HepG2 (cell line): Measurements from ENCODE around the gene HTRA2. TPM values are rescaled to one million over a fixed set of nuclear protein-coding genes. Genes with fewer than 3 reads are reported as not detected.
A peak's percentile ranks its signal among the peaks of the same experiment; 100 is the strongest.

Source experiments
- DR1 ChIP-seq: sonication (generic); formaldehyde crosslinking; IDR thresholded peaks from 2 replicates; pipeline ENCODE4 v1.8.0; 2021; ENCODE audit warnings: mild to moderate bottlenecking, missing genetic modification reagents, inconsistent platforms
- ELF1 ChIP-seq: sonication (generic); formaldehyde crosslinking; IDR thresholded peaks from 2 replicates; pipeline ENCODE4 v1.4.0; 2020; ENCODE audit warnings: missing genetic modification reagents
- HOXD1 ChIP-seq: sonication (generic); formaldehyde crosslinking; IDR thresholded peaks from 2 replicates; pipeline ENCODE4 v1.5.0; 2020; ENCODE audit warnings: missing genetic modification reagents
- ISL2 ChIP-seq: sonication (generic); formaldehyde crosslinking; IDR thresholded peaks from 2 replicates; pipeline ENCODE4 v1.5.0; 2020; ENCODE audit warnings: missing genetic modification reagents
- MZF1 ChIP-seq: sonication (generic); formaldehyde crosslinking; IDR thresholded peaks from 2 replicates; pipeline ENCODE4 v1.8.1; 2023; ENCODE audit warnings: mild to moderate bottlenecking, missing genetic modification reagents, borderline replicate concordance
- SETDB1 ChIP-seq: sonication (generic); formaldehyde crosslinking; IDR thresholded peaks from 2 replicates; pipeline ENCODE4 v1.5.1; 2020; ENCODE audit warnings: missing genetic modification reagents, mild to moderate bottlenecking, borderline replicate concordance
- SMAD1 ChIP-seq: sonication (generic); formaldehyde crosslinking; IDR thresholded peaks from 2 replicates; pipeline ENCODE4 v1.4.0; 2020; ENCODE audit warnings: missing genetic modification reagents, low read depth, mild to moderate bottlenecking, borderline replicate concordance
- SUZ12 ChIP-seq: fragments of 150-350 bp; IDR thresholded peaks from 2 replicates; pipeline ENCODE4 v1.6.1; 2014; ENCODE audit warnings: low read depth, low read length
- ZEB1 ChIP-seq: IDR thresholded peaks from 2 replicates; pipeline ENCODE4 v1.6.1; 2012; ENCODE audit warnings: mild to moderate bottlenecking, low read depth, inconsistent platforms; ENCODE audit not compliant: insufficient replicate concordance
- ZFY ChIP-seq: sonication (generic); formaldehyde crosslinking; IDR thresholded peaks from 2 replicates; pipeline ENCODE4 v1.4.0; 2020; ENCODE audit warnings: missing genetic modification reagents
- ZNF253 ChIP-seq: sonication (generic); formaldehyde crosslinking; IDR thresholded peaks from 2 replicates; pipeline ENCODE4 v1.8.0; 2022; ENCODE audit warnings: mild to moderate bottlenecking, missing genetic modification reagents, borderline replicate concordance
- ZNF3 ChIP-seq: IDR thresholded peaks from 2 replicates; pipeline ENCODE4 v1.7.0; 2017; ENCODE audit warnings: inconsistent platforms
- ZNF605 ChIP-seq: sonication (generic); formaldehyde crosslinking; IDR thresholded peaks from 2 replicates; pipeline ENCODE4 v1.8.0; 2022; ENCODE audit warnings: mild to moderate bottlenecking, missing genetic modification reagents
- ZNF616 ChIP-seq: sonication (generic); formaldehyde crosslinking; IDR thresholded peaks from 2 replicates; pipeline ENCODE4 v1.5.0; 2020; ENCODE audit warnings: low read depth, mild to moderate bottlenecking, missing genetic modification reagents
- ZNF720 ChIP-seq: sonication (generic); formaldehyde crosslinking; IDR thresholded peaks from 2 replicates; pipeline ENCODE4 v1.4.0; 2020; ENCODE audit warnings: missing genetic modification reagents
- ZNF75D ChIP-seq: sonication (generic); formaldehyde crosslinking; IDR thresholded peaks from 2 replicates; pipeline ENCODE4 v1.8.1; 2023; ENCODE audit warnings: missing genetic modification reagents, mild to moderate bottlenecking, borderline replicate concordance
- polyA plus RNA-seq, 8 experiments: library from polyadenylated mRNA; depleted of rRNA in 3 of 8; stranded (reverse) in 7 of 8; unstranded in 1 of 8; fragments of >200 nt; fragmentation: Illumina TruSeq in 4 of 8; extraction: Trizol in 4 of 8; gene quantifications; 2 replicates each; pipeline versions ENCODE4 v1.2.1 to v1.2.3, GENCODE V29; 2011 to 2016; ENCODE audit warnings: low read depth in 4 of 8, missing spikeins in 1 of 8, mixed read lengths in 1 of 8; ENCODE audit not compliant: insufficient read depth in 1 of 8
- total RNA-seq, 5 experiments: library from RNA; depleted of rRNA; stranded (reverse); fragments of >200 nt; fragmentation: Illumina TruSeq; extraction: Trizol; gene quantifications; 2 replicates each; pipeline ENCODE4 v1.2.3, GENCODE V29; 2016; ENCODE audit warnings: low read depth in 1 of 5
- TF ChIP-seq, protein P1 (sequence below): sonication (generic); formaldehyde crosslinking; IDR thresholded peaks from 2 replicates; pipeline ENCODE4 v1.8.0; 2022; ENCODE audit warnings: missing genetic modification reagents, mild to moderate bottlenecking, borderline replicate concordance
- TF ChIP-seq, protein P2 (sequence below): sonication (generic); formaldehyde crosslinking; IDR thresholded peaks from 2 replicates; pipeline ENCODE4 v1.4.0; 2020; ENCODE audit warnings: missing genetic modification reagents

Gene HTRA2
- total and polyA plus RNA-seq, 2 of the 13 experiments (the other 11 are each of a cell fraction or from before 2014, with no cell fraction given) = 47.7 to 50.3 TPM

DNA sequence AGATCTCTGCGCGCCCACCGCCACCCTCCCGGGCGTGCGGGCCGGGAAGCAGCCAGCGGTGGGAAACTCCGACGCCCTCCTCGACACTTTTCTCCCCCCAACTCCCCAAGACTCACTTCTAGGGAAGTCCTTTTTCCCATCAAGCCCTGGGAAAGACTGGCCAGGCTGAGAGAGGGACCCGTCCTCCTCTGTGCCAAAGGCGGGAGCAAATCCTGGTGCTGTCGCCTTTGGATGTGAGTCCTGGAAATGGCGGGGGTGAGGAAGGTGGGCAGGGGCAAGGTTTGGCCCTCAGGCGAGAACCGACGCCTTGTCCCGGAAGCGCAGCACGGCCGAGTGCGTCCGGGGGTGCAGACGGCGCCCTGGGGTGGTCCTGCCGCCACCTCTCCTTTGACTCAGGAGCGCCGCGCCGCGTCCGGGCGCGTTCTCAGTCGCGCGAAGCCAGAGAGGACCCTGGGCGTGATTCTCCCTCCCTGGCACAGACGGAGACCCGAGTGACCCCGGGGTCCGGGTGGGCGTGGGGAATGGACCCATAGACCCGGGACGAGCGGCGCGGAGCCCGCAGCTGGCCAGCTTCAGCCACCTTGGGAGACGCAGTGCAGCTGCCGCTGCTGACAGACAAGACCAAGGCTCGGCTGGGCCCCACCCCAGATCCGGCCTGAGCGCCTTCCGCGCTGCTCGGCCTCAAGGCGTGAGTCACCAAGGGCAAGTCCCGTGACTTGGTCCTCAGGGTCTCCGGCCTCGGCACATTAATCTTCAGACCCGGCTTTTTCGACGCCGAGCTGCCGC lies 26.8 kb upstream of the HTRA2 start (continued):
- TF ChIP-seq ZNF3 (CRISPR knock-in tag) (no peak), ZNF720 (CRISPR knock-in tag) (no peak), MZF1 (peak; percentile 88; the same call in 1 of the 2 replicates), SUZ12 (no peak), HOXD1 (CRISPR knock-in tag) (peak; percentile 69), ZNF75D (CRISPR knock-in tag) (no peak), DR1 (CRISPR knock-in tag) (0 out of 2 replicates have a peak, but pooled peaks have one; percentile 28), ZNF605 (peak; percentile 91), ELF1 (peak; percentile 86), SMAD1 (CRISPR knock-in tag) (no peak), ZNF616 (no peak), SETDB1 (CRISPR knock-in tag) (no peak), ZNF253 (CRISPR knock-in tag) (peak; percentile 18; the same call in 1 of the 2 replicates), ISL2 (CRISPR knock-in tag) (0 out of 2 replicates have a peak, but pooled peaks have one; percentile 54), ZFY (CRISPR knock-in tag) (peak; percentile 57), ZEB1 (no peak)
- TF ChIP-seq, protein P1, sequence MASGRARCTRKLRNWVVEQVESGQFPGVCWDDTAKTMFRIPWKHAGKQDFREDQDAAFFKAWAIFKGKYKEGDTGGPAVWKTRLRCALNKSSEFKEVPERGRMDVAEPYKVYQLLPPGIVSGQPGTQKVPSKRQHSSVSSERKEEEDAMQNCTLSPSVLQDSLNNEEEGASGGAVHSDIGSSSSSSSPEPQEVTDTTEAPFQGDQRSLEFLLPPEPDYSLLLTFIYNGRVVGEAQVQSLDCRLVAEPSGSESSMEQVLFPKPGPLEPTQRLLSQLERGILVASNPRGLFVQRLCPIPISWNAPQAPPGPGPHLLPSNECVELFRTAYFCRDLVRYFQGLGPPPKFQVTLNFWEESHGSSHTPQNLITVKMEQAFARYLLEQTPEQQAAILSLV (CRISPR knock-in tag) = peak; percentile 84
- TF ChIP-seq, protein P2, sequence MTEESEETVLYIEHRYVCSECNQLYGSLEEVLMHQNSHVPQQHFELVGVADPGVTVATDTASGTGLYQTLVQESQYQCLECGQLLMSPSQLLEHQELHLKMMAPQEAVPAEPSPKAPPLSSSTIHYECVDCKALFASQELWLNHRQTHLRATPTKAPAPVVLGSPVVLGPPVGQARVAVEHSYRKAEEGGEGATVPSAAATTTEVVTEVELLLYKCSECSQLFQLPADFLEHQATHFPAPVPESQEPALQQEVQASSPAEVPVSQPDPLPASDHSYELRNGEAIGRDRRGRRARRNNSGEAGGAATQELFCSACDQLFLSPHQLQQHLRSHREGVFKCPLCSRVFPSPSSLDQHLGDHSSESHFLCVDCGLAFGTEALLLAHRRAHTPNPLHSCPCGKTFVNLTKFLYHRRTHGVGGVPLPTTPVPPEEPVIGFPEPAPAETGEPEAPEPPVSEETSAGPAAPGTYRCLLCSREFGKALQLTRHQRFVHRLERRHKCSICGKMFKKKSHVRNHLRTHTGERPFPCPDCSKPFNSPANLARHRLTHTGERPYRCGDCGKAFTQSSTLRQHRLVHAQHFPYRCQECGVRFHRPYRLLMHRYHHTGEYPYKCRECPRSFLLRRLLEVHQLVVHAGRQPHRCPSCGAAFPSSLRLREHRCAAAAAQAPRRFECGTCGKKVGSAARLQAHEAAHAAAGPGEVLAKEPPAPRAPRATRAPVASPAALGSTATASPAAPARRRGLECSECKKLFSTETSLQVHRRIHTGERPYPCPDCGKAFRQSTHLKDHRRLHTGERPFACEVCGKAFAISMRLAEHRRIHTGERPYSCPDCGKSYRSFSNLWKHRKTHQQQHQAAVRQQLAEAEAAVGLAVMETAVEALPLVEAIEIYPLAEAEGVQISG (CRISPR knock-in tag) = peak; percentile 73
